ENCODE measurements around the gene GLI1. TPM values are rescaled to one million over a fixed set of nuclear protein-coding genes. Genes with fewer than 3 reads are reported as not detected.

GLI1 gene
- total RNA-seq, 2 donors from 2014 or later = 1.7 to 11.5 TPM

DNA sequence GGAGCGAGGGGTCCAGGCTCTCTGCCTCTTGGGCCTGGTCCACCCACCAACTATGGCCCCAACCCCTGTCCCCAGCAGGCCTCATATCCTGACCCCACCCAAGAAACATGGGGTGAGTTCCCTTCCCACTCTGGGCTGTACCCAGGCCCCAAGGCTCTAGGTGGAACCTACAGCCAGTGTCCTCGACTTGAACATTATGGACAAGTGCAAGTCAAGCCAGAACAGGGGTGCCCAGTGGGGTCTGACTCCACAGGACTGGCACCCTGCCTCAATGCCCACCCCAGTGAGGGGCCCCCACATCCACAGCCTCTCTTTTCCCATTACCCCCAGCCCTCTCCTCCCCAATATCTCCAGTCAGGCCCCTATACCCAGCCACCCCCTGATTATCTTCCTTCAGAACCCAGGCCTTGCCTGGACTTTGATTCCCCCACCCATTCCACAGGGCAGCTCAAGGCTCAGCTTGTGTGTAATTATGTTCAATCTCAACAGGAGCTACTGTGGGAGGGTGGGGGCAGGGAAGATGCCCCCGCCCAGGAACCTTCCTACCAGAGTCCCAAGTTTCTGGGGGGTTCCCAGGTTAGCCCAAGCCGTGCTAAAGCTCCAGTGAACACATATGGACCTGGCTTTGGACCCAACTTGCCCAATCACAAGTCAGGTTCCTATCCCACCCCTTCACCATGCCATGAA is 11.5 kb downstream of the GLI1 start:
- no peak for DNase-seq (ENCODE audit: low spot score)
- Histone ChIP-seq H3K4me3 (no peak overlapping the region), H3K27me3 (replicated peaks; ENCODE audit: insufficient read depth) (peaks cover 6% of the 10 kb centered on the region), H3K36me3 (no peaks in the 10 kb centered on the region), H3K27ac (no peak overlapping the region), H3K9me3 (no peaks in the 10 kb centered on the region), H3K4me1 (replicated peaks) (peaks cover 10% of the 10 kb centered on the region)
- intact Hi-C loops (cut with DNase I) = no loop called here
- TF ChIP-seq POLR2AphosphoS5 (IDR thresholded peaks at IDR 0.05) (no peak), POLR2A (IDR thresholded peaks at IDR 0.05) (no peak)
- TF ChIP-seq, protein P1, sequence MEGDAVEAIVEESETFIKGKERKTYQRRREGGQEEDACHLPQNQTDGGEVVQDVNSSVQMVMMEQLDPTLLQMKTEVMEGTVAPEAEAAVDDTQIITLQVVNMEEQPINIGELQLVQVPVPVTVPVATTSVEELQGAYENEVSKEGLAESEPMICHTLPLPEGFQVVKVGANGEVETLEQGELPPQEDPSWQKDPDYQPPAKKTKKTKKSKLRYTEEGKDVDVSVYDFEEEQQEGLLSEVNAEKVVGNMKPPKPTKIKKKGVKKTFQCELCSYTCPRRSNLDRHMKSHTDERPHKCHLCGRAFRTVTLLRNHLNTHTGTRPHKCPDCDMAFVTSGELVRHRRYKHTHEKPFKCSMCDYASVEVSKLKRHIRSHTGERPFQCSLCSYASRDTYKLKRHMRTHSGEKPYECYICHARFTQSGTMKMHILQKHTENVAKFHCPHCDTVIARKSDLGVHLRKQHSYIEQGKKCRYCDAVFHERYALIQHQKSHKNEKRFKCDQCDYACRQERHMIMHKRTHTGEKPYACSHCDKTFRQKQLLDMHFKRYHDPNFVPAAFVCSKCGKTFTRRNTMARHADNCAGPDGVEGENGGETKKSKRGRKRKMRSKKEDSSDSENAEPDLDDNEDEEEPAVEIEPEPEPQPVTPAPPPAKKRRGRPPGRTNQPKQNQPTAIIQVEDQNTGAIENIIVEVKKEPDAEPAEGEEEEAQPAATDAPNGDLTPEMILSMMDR (IDR thresholded peaks at IDR 0.05) = no peak
- 94% methylated on average over 4 of the region's 4 CpGs for WGBS

DNA sequence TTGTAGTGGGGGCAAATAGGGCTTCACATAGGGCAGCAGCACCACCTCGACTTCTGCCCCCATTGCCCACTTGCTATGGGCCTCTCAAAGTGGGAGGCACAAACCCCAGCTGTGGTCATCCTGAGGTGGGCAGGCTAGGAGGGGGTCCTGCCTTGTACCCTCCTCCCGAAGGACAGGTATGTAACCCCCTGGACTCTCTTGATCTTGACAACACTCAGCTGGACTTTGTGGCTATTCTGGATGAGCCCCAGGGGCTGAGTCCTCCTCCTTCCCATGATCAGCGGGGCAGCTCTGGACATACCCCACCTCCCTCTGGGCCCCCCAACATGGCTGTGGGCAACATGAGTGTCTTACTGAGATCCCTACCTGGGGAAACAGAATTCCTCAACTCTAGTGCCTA is 12.1 kb downstream of the GLI1 start:
- H3K9me3 ChIP-seq = no peaks in the 10 kb centered on the region
- no peak overlapping the region for H3K27ac ChIP-seq
- H3K36me3 ChIP-seq = no peaks in the 10 kb centered on the region
- H3K4me1 ChIP-seq (replicated peaks) = peaks cover 13% of the 10 kb centered on the region
- H3K4me3 ChIP-seq = no peak overlapping the region
- TF ChIP-seq, protein P1 (IDR thresholded peaks at IDR 0.05) = no peak
- TF ChIP-seq POLR2AphosphoS5 (IDR thresholded peaks at IDR 0.05) (no peak), POLR2A (IDR thresholded peaks at IDR 0.05) (no peak)
- intact Hi-C loops (cut with DNase I) = no loop called here
- DNase-seq (ENCODE audit: low spot score) = no peak
- H3K27me3 ChIP-seq (replicated peaks; ENCODE audit: insufficient read depth) = peaks cover 10% of the 10 kb centered on the region
- WGBS = 97% methylated on average over 3 of the region's 3 CpGs

DNA sequence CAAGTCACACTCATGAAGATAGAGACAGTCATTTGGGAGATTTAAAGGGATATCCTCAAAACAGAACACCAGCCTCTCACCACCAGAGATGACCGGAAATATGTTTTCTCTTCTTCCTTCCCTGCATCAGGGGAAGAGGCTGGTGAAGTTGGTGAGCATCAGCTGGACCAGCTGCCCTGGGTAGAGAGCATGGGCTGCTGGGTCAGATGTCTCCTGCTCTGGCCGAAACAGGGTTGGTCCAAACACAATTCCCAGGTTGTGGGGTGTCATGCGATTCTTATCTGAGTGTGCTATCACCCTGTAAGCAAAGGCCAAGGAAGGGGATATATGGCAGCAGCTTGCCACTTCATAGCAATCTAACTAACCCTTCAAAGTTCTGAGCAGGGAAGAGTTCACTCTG is 12.8 kb downstream of the GLI1 start:
- WGBS = 83% methylated on average over 3 of the region's 3 CpGs
- no peak for DNase-seq (ENCODE audit: low spot score)
- Histone ChIP-seq H3K4me1 (replicated peaks) (peaks cover 13% of the 10 kb centered on the region), H3K36me3 (no peaks in the 10 kb centered on the region), H3K27me3 (replicated peaks; ENCODE audit: insufficient read depth) (peaks cover 10% of the 10 kb centered on the region), H3K9me3 (no peaks in the 10 kb centered on the region), H3K4me3 (no peak overlapping the region), H3K27ac (no peak overlapping the region)
- TF ChIP-seq, protein P1 (IDR thresholded peaks at IDR 0.05) = no peak
- TF ChIP-seq POLR2A (IDR thresholded peaks at IDR 0.05) = no peak
- no peak for TF ChIP-seq POLR2AphosphoS5 (IDR thresholded peaks at IDR 0.05)
- intact Hi-C loops (cut with DNase I) = no loop called here

DNA sequence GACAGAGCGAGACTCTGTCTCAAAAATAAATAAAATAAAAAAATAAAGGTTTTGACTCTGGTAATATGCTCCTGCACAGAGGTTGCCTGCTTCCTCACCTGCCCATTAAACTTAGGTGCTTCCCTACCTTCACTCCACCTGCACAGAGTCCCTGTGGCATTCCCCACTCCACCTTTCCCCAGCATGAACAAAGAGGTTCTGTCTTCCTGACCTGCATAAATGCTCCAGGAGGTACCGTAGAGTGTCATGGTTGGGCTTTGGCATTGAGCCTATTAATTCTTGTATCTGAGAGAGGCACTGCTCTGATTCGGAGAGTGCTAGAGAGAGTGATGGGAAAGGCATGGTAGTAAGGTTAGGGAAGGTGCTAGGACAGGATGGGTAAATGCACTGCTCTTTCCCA is 13.8 kb downstream of the GLI1 start:
- Histone ChIP-seq H3K4me1 (replicated peaks) (peaks cover 13% of the 10 kb centered on the region), H3K4me3 (no peak overlapping the region), H3K9me3 (no peaks in the 10 kb centered on the region), H3K36me3 (no peaks in the 10 kb centered on the region), H3K27me3 (replicated peaks; ENCODE audit: insufficient read depth) (peaks cover 10% of the 10 kb centered on the region), H3K27ac (no peak overlapping the region)
- intact Hi-C loops (cut with DNase I) = no loop called here
- 36% methylated on average over 3 of the region's 3 CpGs for WGBS
- TF ChIP-seq, protein P1 (IDR thresholded peaks at IDR 0.05) = no peak
- TF ChIP-seq POLR2A (IDR thresholded peaks at IDR 0.05) = no peak
- no peak for TF ChIP-seq POLR2AphosphoS5 (IDR thresholded peaks at IDR 0.05)
- DNase-seq (ENCODE audit: low spot score) = no peak

DNA sequence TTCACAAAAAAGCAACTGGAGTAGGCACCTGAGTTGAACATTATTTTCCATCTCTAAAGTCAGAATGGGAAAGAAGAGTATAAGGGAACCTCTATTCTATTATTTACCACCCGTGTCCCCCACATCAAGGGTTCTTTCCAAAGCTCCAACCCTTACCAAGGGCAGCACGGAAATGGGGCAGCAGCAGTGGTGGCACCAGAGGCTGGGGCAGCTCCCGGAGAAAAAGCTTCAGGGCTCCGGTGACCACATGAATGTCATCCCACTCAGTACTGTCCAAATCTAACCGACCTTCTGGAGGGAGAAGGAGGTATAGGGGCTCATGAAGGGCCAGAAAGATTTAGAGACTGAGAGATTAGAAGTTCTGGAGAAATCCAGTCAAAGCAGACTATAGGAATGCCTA is 14.3 kb downstream of the GLI1 start:
- Histone ChIP-seq H3K9me3 (no peaks in the 10 kb centered on the region), H3K36me3 (no peaks in the 10 kb centered on the region), H3K4me3 (no peak overlapping the region), H3K27ac (no peak overlapping the region), H3K4me1 (replicated peaks) (peaks cover 13% of the 10 kb centered on the region), H3K27me3 (replicated peaks; ENCODE audit: insufficient read depth) (peaks cover 10% of the 10 kb centered on the region)
- WGBS = 88% methylated on average over 5 of the region's 5 CpGs
- no peak for TF ChIP-seq POLR2A (IDR thresholded peaks at IDR 0.05)
- TF ChIP-seq POLR2AphosphoS5 (IDR thresholded peaks at IDR 0.05) = no peak
- TF ChIP-seq, protein P1 (IDR thresholded peaks at IDR 0.05) = no peak
- DNase-seq (ENCODE audit: low spot score) = no peak
- intact Hi-C loops (cut with DNase I) = no loop called here

Data from prostate gland (tissue), 2 donors.